K562 (cell line): Measurements from ENCODE around the gene TRIM36. TPM values are rescaled to one million over a fixed set of nuclear protein-coding genes. Genes with fewer than 3 reads are reported as not detected.

Source experiments
- ATAC-seq: fragments of 200-7000 bp; cut with Tn5 transposase; 3 replicates; pipeline ENCODE4 v1.9.1; 2020; ENCODE audit warnings: moderate library complexity
- BruUV-seq: library from RNA; stranded (reverse); fragments of 400-500 nt; replicated peaks from 2 replicates; lab custom pipeline; 2021; lab: Mats Ljungman, UMichigan
- CTCF ChIA-PET: fragments of 300-600 bp; formaldehyde crosslinking; extraction: SDS; loops from one replicate; lab custom pipeline; 2021; ENCODE audit warnings: low intra/inter-chr PET ratio; lab: Yijun Ruan, JAX
- POLR2A ChIA-PET: fragments of 300-600, 350-650 bp; sonication (Branson Sonifier 250); formaldehyde crosslinking; extraction: SDS; loops from one replicate; lab custom pipeline; 2021; ENCODE audit warnings: antibody characterized with exemption, inconsistent platforms; lab: Yijun Ruan, JAX
- DNase-seq, 4 experiments: peaks; one replicate each; pipeline versions ENCODE4 v3.0.0 to v3.0.0-alpha.2; 2011 to 2018; ENCODE audit warnings: low spot score in 3 of 4, mixed read lengths in 3 of 4; ENCODE audit errors: extremely low read depth in 1 of 4
- FAIRE-seq: peaks from 2 replicates; lab custom pipeline; 2011; peaks lifted over from hg19 to GRCh38; lab: Jason Lieb, UNC
- H2AFZ ChIP-seq: 2 replicates; pipeline ENCODE4 v1.6.0; 2011; ENCODE audit warnings: low read depth, low read length, control low read depth, inconsistent platforms
- H3K27ac ChIP-seq: fragments of 200-600 bp; 3 replicates; pipeline ENCODE4 v1.8.0; 2011; ENCODE audit warnings: low read depth, mild to moderate bottlenecking, control low read depth, inconsistent platforms, low read length, moderate library complexity, mixed read lengths; ENCODE audit errors: extremely low read depth
- H3K27me3 ChIP-seq, 2 experiments: fragments of 300-600 bp in 1 of 2; 2 replicates in 1 of 2; 3 replicates in 1 of 2; pipeline versions ENCODE4 v1.6.0 to v1.8.0; 2011; ENCODE audit warnings: inconsistent platforms in 2 of 2, low read length in 2 of 2, mild to moderate bottlenecking in 1 of 2, mixed read lengths in 1 of 2, moderate library complexity in 1 of 2; ENCODE audit not compliant: control insufficient read depth in 2 of 2, insufficient read depth in 2 of 2
- H3K36me3 ChIP-seq: fragments of 300-600 bp; 3 replicates; pipeline ENCODE4 v1.8.0; 2011; ENCODE audit warnings: mild to moderate bottlenecking, low read length, inconsistent platforms; ENCODE audit not compliant: control insufficient read depth, insufficient read depth
- H3K4me1 ChIP-seq, 2 experiments: fragments of 200-600 bp in 1 of 2; replicated peaks in 1 of 2; 2 replicates in 1 of 2; 3 replicates in 1 of 2; pipeline versions ENCODE4 v1.5.1 to v1.8.0; 2011; ENCODE audit warnings: inconsistent platforms in 2 of 2, low read length in 2 of 2, mild to moderate bottlenecking in 1 of 2, mixed read lengths in 1 of 2, moderate library complexity in 1 of 2; ENCODE audit not compliant: control insufficient read depth in 2 of 2, insufficient read depth in 2 of 2
- H3K4me2 ChIP-seq: 2 replicates; pipeline ENCODE4 v1.6.1; 2011; ENCODE audit warnings: low read length, control low read depth, inconsistent platforms, mixed read lengths; ENCODE audit not compliant: insufficient read depth
- H3K4me3 ChIP-seq: fragments of 200-600 bp; sonication (generic), shearing (Covaris generic); 2 replicates; pipeline ENCODE4 v1.5.1; 2016; ENCODE audit warnings: control low read depth, inconsistent platforms
- H3K79me2 ChIP-seq: fragments of 200-600 bp; 3 replicates; pipeline ENCODE4 v1.8.0; 2011; ENCODE audit warnings: low read length, inconsistent platforms; ENCODE audit not compliant: control insufficient read depth, insufficient read depth
- H3K9ac ChIP-seq, 2 experiments: 2 replicates each; pipeline versions ENCODE4 v1.6.0 to v1.6.1; 2011; ENCODE audit warnings: low read depth in 2 of 2, low read length in 2 of 2, control low read depth in 1 of 2, inconsistent platforms in 1 of 2, mild to moderate bottlenecking in 1 of 2, mixed read lengths in 1 of 2; ENCODE audit not compliant: insufficient read depth in 1 of 2
- H3K9me1 ChIP-seq: one replicate; pipeline ENCODE4 v1.6.0; 2011; ENCODE audit warnings: inconsistent platforms, mild to moderate bottlenecking, low read length, moderate library complexity; ENCODE audit not compliant: control insufficient read depth, insufficient read depth
- H3K9me3 ChIP-seq: replicated peaks from 2 replicates; pipeline ENCODE4 v1.5.1; 2011; ENCODE audit warnings: low read depth, low read length, inconsistent platforms; ENCODE audit not compliant: control insufficient read depth, insufficient read depth
- H4K20me1 ChIP-seq: replicated peaks from 2 replicates; pipeline ENCODE4 v1.6.1; 2011; ENCODE audit warnings: low read length, inconsistent platforms, mixed read lengths; ENCODE audit not compliant: control insufficient read depth, insufficient read depth
- FOXJ3 ChIP-seq: sonication (generic); formaldehyde crosslinking; IDR thresholded peaks from 2 replicates; pipeline ENCODE4 v1.4.0; 2020; ENCODE audit warnings: mild to moderate bottlenecking, missing genetic modification reagents
- FOXM1 ChIP-seq, 2 experiments: fragments of 450-650 bp in 1 of 2; sonication (generic) in 1 of 2; formaldehyde crosslinking in 1 of 2; IDR thresholded peaks; 2 replicates each; pipeline versions ENCODE4 v1.6.1 to v1.9.0; 2017 to 2022; ENCODE audit warnings: low read depth in 2 of 2, mild to moderate bottlenecking in 2 of 2, missing genetic modification reagents in 1 of 2, moderate library complexity in 1 of 2
- HMGN3 ChIP-seq: IDR thresholded peaks from 2 replicates; pipeline ENCODE4 v1.6.1; 2011; ENCODE audit warnings: borderline replicate concordance, low read depth, mild to moderate bottlenecking, mixed read lengths, low read length; ENCODE audit not compliant: insufficient read length; ENCODE audit errors: extremely low read depth
- NCOA6 ChIP-seq: fragments of 450-650 bp; IDR thresholded peaks from 2 replicates; pipeline ENCODE4 v1.6.1; 2017; ENCODE audit warnings: mild to moderate bottlenecking
- REST ChIP-seq, 2 experiments: fragments of 450-650 bp; formaldehyde crosslinking in 1 of 2; IDR thresholded peaks; 2 replicates each; pipeline versions ENCODE4 v1.4.0 to v1.6.1; 2014 to 2020; ENCODE audit warnings: mild to moderate bottlenecking in 2 of 2, borderline replicate concordance in 1 of 2, low read depth in 1 of 2
- SPI1 ChIP-seq: IDR thresholded peaks from 2 replicates; pipeline ENCODE4 v1.6.1; 2011; ENCODE audit warnings: low read depth, low read length, control low read depth, borderline replicate concordance
- VEZF1 ChIP-seq: fragments of 200-800 bp; sonication (Bioruptor generic); IDR thresholded peaks from 2 replicates; pipeline ENCODE4 v1.6.1; 2017; ENCODE audit warnings: missing genetic modification characterization, missing compliant biosample characterization
- ZBTB7A ChIP-seq: IDR thresholded peaks from 2 replicates; pipeline ENCODE4 v1.6.1; 2011; ENCODE audit warnings: low read depth, mild to moderate bottlenecking, low read length, moderate library complexity, borderline replicate concordance; ENCODE audit not compliant: control insufficient read depth
- ZNF263 ChIP-seq: sonication (generic); formaldehyde crosslinking; IDR thresholded peaks from 2 replicates; pipeline ENCODE4 v1.8.0; 2022; ENCODE audit warnings: mild to moderate bottlenecking, missing genetic modification reagents, borderline replicate concordance
- ZNF57 ChIP-seq: fragments of 450-650 bp; formaldehyde crosslinking; IDR thresholded peaks from 2 replicates; pipeline ENCODE4 v1.4.0; 2020; ENCODE audit warnings: mild to moderate bottlenecking, moderate library complexity
- WGBS: fragments of 100-300 bp; shearing (Covaris generic); methylation state at CpG from one replicate; pipeline ENCODE4 v1.1.6; 2016; ENCODE audit warnings: low coverage, mixed read lengths; ENCODE audit not compliant: insufficient coverage; ENCODE audit errors: missing lambda C conversion rate; 5-methylcytosine and 5-hydroxymethylcytosine counted together
- in situ Hi-C: fragments of 300-500 bp; cut with MboI; formaldehyde crosslinking; loops from 4 replicates; pipeline ENCODE4 v1.15.0; 2018; ENCODE audit warnings: inconsistent platforms, mixed read lengths
- intact Hi-C: fragments of 100-400 bp; cut with micrococcal nuclease; formaldehyde crosslinking; loops from 2 replicates; pipeline ENCODE4 v1.14.2; 2022
- polyA plus RNA-seq, 8 experiments: library from polyadenylated mRNA; depleted of rRNA in 4 of 8; stranded (reverse) in 5 of 8; unstranded in 3 of 8; fragments of >200 nt; fragmentation: Nextera tagmentation in 2 of 8; fragmentation: Illumina TruSeq in 1 of 8; extraction: Ambion mirVana in 2 of 8; extraction: Trizol in 1 of 8; gene quantifications; 2 replicates each; pipeline versions ENCODE4 v1.2.1 to v1.2.3, GENCODE V29; 2011 to 2014; ENCODE audit warnings: inconsistent platforms in 1 of 8, missing spikeins in 1 of 8
- total RNA-seq, 7 experiments: library from RNA; depleted of rRNA in 6 of 7; stranded (reverse); fragments of >200 nt in 6 of 7; fragmentation: Illumina TruSeq in 2 of 7; extraction: Trizol in 2 of 7; gene quantifications; 2 replicates each; pipeline versions ENCODE4 v1.2.1 to v1.2.3, GENCODE V29; 2011 to 2021; ENCODE audit warnings: low replicate concordance in 1 of 7

TRIM36 gene
- total and polyA plus RNA-seq, 9 of the 15 experiments (the other 6 are each of a cell fraction or from before 2014, with no cell fraction given) = 0.10 to 0.71 (median 0.31) TPM

DNA sequence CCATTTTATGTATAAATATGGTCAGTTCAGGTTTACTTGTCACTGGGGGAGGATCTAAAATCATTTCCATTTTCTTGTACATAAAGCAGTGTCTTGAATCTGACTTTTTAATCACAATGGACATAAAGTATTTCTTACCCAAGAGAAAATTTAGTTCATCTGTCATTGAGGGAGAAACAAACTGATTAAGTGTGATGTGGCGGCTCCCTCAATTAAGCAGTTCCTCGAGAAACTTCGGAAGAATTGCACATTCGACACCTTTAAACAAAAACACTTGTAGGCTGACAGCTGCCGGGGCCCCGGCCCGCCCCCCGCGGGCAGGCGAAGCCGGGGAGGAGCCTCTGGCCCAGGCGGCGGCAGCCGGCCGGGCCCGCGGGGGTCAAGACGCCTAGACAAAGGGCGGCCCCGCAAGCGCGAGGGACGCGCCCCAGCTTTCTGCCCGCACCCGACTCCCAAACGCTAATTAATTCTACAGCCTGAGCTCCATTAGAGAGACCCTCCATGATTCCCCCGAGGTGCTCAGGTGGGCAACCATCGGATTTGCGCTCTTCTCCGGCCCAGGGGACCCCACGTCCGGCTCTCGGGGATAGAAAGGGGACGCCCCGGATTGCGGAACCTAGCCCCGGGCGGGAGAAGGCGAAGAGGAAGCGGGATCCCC lies 750 bp downstream of the TRIM36 start:
- no peak overlapping the region for H3K27ac ChIP-seq
- DNase-seq (peak; percentile 20 to 33 (median 22)), FAIRE-seq (no peak), ATAC-seq (peak; percentile 48)
- POLR2A ChIA-PET = interaction anchor here (0.6 kb wide), 1 partner anchor 127 kb away, joined by 3 read pairs; the partner anchor contains the start of gene CCDC112
- H3K79me2 ChIP-seq = no peaks in the 10 kb centered on the region
- in situ Hi-C loops (no loop called here), intact Hi-C loops (no loop called here)
- peak overlapping the region; percentile 53 to 92; a peak in 3 of 4 replicates for H3K9ac ChIP-seq
- peak overlapping the region; percentile 94 for H2AFZ ChIP-seq
- H3K9me1 ChIP-seq = no peaks in the 10 kb centered on the region
- H3K27me3 ChIP-seq = peaks cover 0 to 14% of the 10 kb centered on the region in 2 experiments; a peak in 3 of 5 replicates
- H3K4me1 ChIP-seq = peaks cover 0 to 20% of the 10 kb centered on the region in 2 experiments; a peak in 2 of 5 replicates
- CTCF ChIA-PET = no interaction called here
- no peaks in the 10 kb centered on the region for H3K9me3 ChIP-seq
- peak overlapping the region; percentile 90 for H3K4me2 ChIP-seq
- peak overlapping the region; percentile 61 for H3K4me3 ChIP-seq
- H4K20me1 ChIP-seq = no peaks in the 10 kb centered on the region
- 4% methylated on average over 34 of the region's 41 CpGs for WGBS
- BruUV-seq = no TSS peak
- H3K36me3 ChIP-seq = no peaks in the 10 kb centered on the region
- TF ChIP-seq ZBTB7A (0 out of 2 replicates have a peak, but pooled peaks have one; percentile 12), ZNF263 (CRISPR knock-in tag) (no peak), ZNF57 (CRISPR knock-in tag) (no peak), REST (IDR thresholded peaks at IDR 0.05; ENCODE audit: borderline replicate concordance) (peak; percentile 22; the same call in 1 of the 2 replicates), REST (CRISPR knock-in tag; IDR thresholded peaks at IDR 0.05; ENCODE audit: low read depth) (no peak), VEZF1 (CRISPR knock-in tag) (0 out of 2 replicates have a peak, but pooled peaks have one; percentile 14), HMGN3 (peak; percentile 10), NCOA6 (no peak), FOXJ3 (CRISPR knock-in tag) (no peak), SPI1 (peak; percentile 24; the same call in 1 of the 2 replicates), FOXM1 (IDR thresholded peaks at IDR 0.05; ENCODE audit: low read depth) (no peak), FOXM1 (CRISPR knock-in tag; IDR thresholded peaks at IDR 0.05; ENCODE audit: low read depth) (no peak)
